Dermis blood vessel endothelial cell (primary cell): ENCODE measurements around the gene IRF2BP2. TPM values are rescaled to one million over a fixed set of nuclear protein-coding genes. Genes with fewer than 3 reads are reported as not detected.
"Not testable (repeated sequence)": the region's sequence is repeated elsewhere in the genome, so short reads cannot be mapped to it uniquely, and the experiment has no call there.

ENCODE experiments used
- DNase-seq: peaks from one replicate; pipeline ENCODE4 v3.0.0; 2010
- total RNA-seq: library from RNA; depleted of rRNA; stranded (reverse); fragments of >200 nt; gene quantifications from 2 replicates; pipeline ENCODE4 v1.2.3, GENCODE V29; 2014

The IRF2BP2 gene
- total RNA-seq, 1 donor from 2014 or later: 104 TPM

- DNase-seq: peak; percentile 51
Observed at GRCh38 chr1:234600418-234601281, 9.3 kb downstream of the IRF2BP2 start.

DNA sequence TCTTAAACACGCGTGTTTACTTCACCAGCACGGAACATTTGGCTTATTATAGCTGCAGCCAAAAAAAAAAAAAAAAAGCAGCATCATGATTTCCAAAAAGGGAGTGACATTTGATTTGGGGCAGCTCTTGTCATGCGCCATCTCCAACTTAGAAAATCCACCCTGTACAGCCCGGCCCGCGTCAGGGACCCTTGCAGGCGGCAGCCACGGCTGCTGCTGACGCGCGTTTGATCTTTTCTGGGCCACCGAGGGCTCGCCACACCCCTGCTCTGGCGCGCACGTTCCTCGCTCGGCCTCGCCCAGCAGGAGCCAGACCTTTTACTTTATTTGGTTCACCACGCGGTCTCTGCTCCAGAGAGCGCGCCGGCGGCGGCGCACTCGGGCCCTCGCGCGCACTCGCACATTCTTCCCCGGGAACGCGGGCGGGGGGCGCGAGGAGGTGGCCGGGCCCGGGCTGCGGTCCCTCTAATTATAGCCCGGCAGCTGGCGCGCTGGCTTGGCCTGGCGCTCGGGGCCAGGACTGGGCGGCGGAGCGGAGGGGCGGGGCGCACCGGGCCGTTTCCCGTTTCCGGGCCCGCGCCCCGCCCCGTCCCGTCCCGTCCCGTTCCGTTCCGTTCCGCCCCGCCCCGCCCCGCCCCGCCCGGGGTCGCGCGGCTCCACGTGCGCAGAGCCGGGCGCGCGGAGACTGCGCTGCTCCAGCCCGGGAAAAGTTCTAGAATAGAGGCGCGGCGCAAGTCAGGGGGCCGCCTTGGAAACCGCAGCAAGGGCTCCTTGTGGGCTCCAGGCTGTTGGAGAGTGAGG, 10.2 kb downstream of the IRF2BP2 start:
- DNase-seq: peak; percentile 90

- DNase-seq: peak; percentile 12
Observed at GRCh38 chr1:234598974-234599616, 10.9 kb downstream of the IRF2BP2 start.

DNA sequence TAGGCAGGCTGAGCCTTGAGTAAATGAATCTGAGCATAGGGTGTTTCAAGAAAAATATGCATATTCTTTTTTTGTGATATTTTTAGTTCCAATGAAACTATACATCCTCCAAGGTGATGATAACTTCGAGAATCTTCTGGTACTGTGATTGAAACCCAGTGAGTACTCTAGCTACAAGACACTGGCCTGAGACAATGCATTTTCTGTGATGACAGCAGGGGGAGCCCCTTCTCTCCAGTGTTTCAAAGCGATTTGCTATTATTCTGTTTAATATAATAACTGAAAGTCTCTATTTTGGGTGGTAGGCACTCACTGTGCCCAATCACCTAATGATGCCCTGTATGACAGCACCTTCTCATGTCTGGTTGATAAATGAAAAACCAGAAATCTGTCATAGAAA, 12.1 kb downstream of the IRF2BP2 start:
- DNase-seq: peak; percentile 78

DNA sequence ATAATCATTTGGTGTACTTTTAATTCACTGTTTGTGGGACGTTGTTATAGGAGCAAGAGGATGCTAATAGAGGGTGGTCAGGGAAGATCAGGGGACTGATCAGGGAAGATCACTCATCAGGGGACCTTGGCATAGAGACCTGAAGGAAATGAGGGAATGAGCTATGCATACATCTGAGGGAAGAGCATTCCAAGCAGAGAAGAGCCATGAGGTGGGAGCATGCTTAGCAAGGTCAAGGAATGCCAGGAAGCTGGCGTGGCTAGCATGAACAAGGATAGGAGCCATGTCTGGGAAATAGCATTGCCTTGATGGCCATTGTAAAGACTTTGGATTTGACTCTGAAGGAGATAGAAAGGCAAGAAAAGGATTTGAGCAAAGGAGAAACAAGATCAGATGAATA, 14.1 kb downstream of the IRF2BP2 start:
- DNase-seq: no peak

DNA sequence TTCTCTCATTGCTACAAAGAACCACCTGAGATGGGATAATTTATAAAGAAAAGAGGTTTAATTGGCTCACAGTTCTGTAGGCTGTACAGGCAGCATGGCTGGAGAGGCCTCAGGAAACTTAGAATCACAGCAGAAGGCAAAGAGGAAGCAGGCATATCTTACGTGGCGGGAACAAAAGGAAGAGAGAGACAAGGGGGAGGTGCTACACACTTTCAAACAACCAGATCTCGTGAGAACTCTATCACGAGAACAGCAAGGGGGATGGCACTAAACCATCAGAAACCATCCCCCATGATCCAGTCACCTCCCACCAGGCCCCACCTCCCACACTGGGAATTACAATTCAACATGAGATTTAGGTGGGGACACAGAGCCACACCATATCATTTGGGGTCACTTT, 15.4 kb downstream of the IRF2BP2 start:
- not testable (repeated sequence) for DNase-seq

DNA sequence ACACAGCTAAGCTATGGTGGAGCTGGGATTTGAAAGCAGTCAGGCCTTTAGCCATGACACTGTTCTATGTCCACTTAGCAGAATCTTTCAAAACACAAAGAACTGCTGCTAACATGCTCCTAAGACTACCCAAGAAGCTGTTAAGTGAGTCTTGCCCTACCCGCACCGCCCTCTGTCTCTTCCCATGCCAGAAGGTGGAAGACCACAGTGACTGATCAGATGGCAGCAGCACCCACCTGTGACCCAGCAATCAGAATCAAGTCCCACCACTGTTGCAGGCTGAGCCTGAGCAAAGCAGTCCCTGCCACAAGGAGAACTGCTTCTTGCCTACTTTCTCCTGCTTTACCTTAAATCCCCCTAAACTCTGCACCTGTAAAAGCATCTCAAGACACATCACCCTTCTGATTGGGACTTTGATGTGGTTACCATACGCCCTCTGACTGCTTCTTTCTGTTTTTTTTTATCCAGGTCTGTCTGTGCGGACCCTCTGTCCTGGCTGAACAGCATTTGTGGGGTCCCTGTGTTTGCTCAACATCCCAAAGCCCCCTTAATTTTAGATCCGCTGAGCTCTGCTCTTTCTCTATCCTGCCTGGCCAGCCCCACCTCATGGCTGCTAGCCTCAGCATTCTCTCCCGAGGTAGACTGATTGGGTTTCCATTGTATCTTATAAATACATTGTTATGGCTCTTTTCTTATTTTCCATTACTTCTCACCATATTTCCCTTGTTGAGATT, 16.0 kb downstream of the IRF2BP2 start:
- no peak for DNase-seq

- no peak for DNase-seq
Observed at GRCh38 chr1:234593109-234593508, 16.9 kb downstream of the IRF2BP2 start.

- no peak for DNase-seq
Observed at GRCh38 chr1:234592240-234592639, 17.7 kb downstream of the IRF2BP2 start.

DNA sequence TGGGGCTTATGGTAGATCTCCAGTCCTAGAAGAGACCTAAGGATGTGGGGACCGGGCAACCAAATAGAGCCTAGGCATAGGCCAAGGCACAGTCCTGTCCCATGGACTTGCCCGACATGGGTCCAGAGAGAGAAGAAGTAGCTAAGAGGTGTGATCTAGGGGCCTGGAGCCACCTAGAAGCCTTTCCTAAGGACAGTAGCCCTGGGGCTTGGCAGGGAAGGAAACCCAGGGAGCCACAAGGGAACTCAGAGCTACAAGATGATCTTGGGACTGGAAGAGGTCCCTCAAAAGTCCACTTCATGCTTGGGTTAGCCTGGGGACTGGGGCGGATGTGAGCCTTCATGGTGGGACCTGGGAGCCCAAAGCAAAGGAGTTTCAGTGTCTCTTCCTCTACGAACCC, 18.8 kb downstream of the IRF2BP2 start:
- DNase-seq: no peak

DNA sequence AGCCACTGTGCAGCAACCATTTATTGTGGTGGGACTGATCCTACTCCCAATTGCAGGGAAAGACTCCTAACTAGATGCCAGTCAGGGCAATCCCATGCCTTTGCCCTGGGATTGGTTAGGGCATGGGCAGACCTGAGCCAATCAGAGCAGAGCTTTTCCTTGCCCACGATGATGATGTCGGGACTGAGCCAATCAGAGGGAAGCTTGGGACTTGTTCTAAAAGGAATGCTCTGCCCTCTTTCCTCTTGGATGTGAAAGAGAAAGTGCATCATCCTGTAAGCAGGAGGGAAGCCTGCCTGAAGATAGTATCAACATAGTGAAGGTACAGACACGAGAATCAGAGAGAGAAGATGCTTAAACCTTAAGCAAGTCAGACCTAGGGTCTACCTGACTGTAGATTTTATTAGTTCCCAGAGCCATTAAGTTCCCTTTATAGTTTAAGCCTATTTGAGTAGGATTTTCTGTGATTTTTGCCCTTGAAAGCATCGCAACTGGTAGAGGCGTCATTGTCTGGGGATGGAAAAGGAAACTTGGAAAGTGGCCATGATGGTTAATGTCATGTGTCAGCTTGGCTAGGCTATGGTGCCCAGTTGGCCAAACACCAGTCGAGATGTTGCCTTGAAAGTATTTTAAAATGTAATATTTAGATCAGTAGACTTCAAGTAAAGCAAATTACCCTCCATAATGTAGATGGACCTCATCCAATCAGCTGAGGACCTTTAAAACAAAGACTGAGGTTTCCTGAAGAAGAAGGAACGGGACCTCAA, 19.9 kb downstream of the IRF2BP2 start:
- DNase-seq: no peak

DNA sequence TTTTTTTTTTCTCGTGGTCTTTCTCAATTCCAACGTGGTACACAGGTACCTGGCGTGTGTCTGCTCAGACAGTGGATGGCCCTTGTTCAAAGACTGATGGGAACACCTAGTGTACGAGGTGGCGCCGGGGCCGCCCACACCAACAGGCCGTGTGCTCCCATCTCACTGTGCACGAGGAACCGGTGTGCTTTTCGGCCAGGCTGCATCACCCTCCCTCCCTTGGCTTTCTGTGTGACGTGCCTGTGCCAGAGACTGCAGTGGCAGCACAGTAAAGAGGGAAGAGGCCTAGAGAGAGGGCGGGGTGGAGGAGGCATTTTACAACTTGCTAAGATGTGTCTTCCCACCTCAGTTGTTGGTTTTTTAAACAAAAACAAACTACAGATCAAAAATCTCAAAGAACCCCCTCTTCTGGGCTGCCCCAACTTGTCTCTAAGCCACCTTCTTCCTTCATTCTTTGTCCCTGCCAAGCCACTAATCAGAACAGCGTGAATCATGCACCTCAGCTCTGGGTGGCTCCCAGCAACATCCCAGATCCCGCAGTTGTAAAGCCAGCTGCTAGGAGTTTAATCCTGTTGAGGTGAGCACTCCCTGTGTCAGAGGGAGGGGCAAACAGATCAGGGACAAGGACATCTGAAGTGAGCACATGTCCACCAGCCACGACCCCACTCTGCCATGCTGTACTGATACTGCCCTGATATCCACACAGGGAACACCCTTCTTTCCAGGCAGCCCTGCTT, 20.7 kb downstream of the IRF2BP2 start:
- DNase-seq: no peak

- DNase-seq: no peak
Observed at GRCh38 chr1:234588386-234588785, 21.6 kb downstream of the IRF2BP2 start.

DNA sequence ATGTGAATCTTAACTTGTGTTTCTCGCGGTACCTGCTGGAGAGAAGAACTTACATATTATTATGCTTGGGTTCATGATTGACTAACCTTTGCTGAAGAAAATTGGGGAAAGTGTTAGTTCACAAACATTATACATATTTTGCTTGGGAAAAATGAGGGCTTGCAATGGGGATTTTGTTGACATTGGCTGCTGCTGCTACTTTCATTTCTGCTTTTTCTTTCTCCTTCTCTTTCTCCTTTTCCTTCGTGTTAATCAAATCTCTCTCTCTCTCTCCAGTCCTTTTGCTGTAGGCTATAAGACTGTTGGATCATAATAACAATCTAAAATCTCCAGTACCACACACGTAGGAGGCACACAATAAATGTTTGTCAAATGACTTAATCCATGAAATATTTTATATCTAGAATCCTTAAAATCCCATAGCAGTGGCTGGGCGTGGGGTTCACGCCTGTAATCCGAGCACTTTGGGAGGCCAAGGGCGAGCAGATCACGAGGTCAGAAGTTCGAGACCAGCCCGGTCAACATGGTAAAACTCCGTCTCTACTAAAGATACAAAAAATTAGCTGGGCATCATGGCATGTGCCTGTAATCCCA, 23.0 kb downstream of the IRF2BP2 start:
- no peak for DNase-seq

DNA sequence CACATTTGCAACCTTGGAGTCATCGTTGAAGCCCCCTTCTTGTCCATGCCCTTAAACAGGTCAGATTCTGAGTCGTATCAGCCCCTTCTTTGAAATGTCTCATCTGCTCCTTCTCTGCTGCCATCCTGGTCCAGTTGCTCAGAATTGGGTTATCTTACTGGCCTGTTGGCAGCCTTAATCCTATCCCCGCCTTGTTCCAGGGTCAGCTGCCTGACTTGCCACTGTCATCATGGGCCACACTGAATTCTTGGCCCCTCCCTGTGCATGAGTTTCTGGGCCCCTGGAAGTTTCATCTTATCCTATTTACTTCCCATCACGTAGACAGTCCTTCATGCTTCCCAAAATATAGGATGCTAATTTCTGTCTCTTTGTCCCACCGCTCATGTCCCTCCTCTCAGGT, 23.7 kb downstream of the IRF2BP2 start:
- no peak for DNase-seq

- DNase-seq: no peak
Observed at GRCh38 chr1:234585330-234586055, 24.5 kb downstream of the IRF2BP2 start.

- peak; percentile 20 for DNase-seq
Observed at GRCh38 chr1:234584926-234585325, 25.1 kb downstream of the IRF2BP2 start.

- no peak for DNase-seq
Observed at GRCh38 chr1:234584420-234584805, 25.6 kb downstream of the IRF2BP2 start.

- no peak for DNase-seq
Observed at GRCh38 chr1:234583755-234584419, 26.1 kb downstream of the IRF2BP2 start.
